Ammon's horn (tissue), 1 donor: Measurements from ENCODE around the gene CYB5D1.

Experiments
- DNase-seq: peaks from one replicate; pipeline ENCODE4 v3.0.0-alpha.2; 2016; ENCODE audit warnings: low spot score

CYB5D1 gene

GRCh38 chr17:7833795-7834541 lies 23.8 kb upstream of the CYB5D1 start, which contains the start of gene KDM6B:
Gene KDM6B (plus strand): TSS chr17:7834217. CDS start chr17:7845555, 11,338 bp downstream.
- DNase-seq: peak; percentile 96

GRCh38 chr17:7834542-7834956 lies 23.3 kb upstream of the CYB5D1 start:
- no peak for DNase-seq

- peak; percentile 99 for DNase-seq
Observed at GRCh38 chr17:7834957-7835813, 22.6 kb upstream of the CYB5D1 start.

- DNase-seq: peak; percentile 76
Observed at GRCh38 chr17:7835814-7836595, 21.8 kb upstream of the CYB5D1 start.

- DNase-seq: peak; percentile 69
Observed at GRCh38 chr17:7836596-7837407, 21.0 kb upstream of the CYB5D1 start.

GRCh38 chr17:7837408-7838088 lies 20.3 kb upstream of the CYB5D1 start:
- no peak for DNase-seq

- peak; percentile 66 for DNase-seq
Observed at GRCh38 chr17:7838090-7839075, 19.4 kb upstream of the CYB5D1 start.

GRCh38 chr17:7839190-7839875 lies 18.5 kb upstream of the CYB5D1 start:
- DNase-seq: no peak

- DNase-seq: peak; percentile 21
Observed at GRCh38 chr17:7839876-7840261, 17.9 kb upstream of the CYB5D1 start.

- no peak for DNase-seq
Observed at GRCh38 chr17:7840441-7840840, 17.4 kb upstream of the CYB5D1 start.

GRCh38 chr17:7840875-7841274 lies 16.9 kb upstream of the CYB5D1 start:
- DNase-seq: no peak

- DNase-seq: peak; percentile 88
Observed at GRCh38 chr17:7841396-7841914, 16.3 kb upstream of the CYB5D1 start.

GRCh38 chr17:7841915-7842379 lies 15.9 kb upstream of the CYB5D1 start:
- peak; percentile 81 for DNase-seq

GRCh38 chr17:7842380-7843256 lies 15.2 kb upstream of the CYB5D1 start:
- peak; percentile 81 for DNase-seq

GRCh38 chr17:7843257-7843535 lies 14.6 kb upstream of the CYB5D1 start:
- no peak for DNase-seq

- DNase-seq: peak; percentile 83
Observed at GRCh38 chr17:7843536-7844291, 14.1 kb upstream of the CYB5D1 start.
